Dermis microvascular lymphatic vessel endothelial cell (primary cell): ENCODE results near the gene PRR36. TPM values are rescaled to one million over a fixed set of nuclear protein-coding genes. Genes with fewer than 3 reads are reported as not detected.

Experiments
- DNase-seq, 2 donors: peaks; one replicate each; pipeline versions ENCODE4 v3.0.0 to v3.0.0-alpha.2; 2010; ENCODE audit warnings: low read depth in 2 of 2
- total RNA-seq: library from RNA; depleted of rRNA; stranded (reverse); fragments of >200 nt; gene quantifications from 2 replicates; pipeline ENCODE4 v1.2.1, GENCODE V29; 2014

PRR36 gene
- total RNA-seq, 1 donor from 2014 or later = not detected

DNA sequence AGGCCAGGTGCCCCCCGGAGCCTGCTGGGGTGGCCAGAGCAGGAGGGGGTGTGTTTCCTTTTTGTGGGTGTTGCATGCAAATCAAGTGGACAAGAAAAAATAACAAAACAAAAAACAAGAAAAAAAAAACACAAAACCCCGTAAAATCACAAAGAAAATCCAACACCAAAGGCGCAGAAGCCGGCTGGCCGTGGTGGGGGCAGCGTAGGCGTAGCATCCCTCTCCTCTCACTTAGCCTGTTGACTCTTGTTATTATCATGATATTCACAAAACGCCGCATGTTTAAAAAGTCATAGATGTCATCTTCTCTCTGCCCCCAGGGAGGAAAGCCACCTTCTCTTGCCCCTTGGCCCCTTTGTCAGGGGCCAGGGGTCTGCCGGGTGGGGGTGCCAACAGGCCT is 39.5 kb upstream of the PRR36 start:
- no peak for DNase-seq

DNA sequence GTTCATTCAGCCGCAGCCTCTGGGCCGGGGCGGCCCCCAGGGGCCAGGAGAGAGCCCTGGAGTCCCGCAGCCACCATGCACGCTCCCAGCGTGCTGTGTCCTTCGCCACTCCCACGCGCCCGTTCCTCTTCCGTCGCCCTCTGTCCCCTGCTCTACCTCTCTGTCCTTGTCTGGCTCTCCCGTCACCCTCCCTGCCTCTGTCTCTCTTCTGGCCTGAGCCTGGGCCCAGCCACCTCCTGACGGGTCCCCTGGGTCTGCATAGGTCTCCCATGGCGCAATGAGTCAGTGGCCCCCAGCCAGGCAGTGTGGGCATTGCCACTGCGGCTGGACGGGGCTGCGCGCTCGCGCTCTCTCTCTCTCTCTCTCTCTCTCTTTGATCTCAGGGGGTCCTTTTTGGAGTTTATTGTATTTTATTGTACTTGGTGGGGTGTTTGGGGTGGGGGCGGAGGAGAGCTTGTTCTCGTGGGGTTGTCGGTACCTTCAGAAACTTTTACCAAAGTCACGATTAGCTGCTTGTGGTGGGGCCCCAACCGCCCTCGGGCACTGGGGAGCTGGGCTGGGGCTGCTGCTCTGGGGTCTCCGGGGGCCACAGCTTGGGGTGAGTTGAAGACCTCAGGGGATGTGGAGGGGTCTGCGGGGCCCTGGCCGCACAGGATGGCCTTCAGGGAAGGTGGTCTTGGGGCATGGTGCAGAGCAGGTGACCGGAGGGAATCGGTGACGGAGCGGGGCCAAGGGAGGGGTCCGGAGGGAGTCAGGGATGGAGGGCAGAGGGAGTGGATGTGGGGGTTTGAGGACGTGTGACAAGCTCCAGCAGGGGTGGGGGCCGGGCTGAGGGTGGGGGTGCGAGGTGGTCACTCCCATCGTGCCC is 38.7 kb upstream of the PRR36 start:
- DNase-seq = no peak

DNA sequence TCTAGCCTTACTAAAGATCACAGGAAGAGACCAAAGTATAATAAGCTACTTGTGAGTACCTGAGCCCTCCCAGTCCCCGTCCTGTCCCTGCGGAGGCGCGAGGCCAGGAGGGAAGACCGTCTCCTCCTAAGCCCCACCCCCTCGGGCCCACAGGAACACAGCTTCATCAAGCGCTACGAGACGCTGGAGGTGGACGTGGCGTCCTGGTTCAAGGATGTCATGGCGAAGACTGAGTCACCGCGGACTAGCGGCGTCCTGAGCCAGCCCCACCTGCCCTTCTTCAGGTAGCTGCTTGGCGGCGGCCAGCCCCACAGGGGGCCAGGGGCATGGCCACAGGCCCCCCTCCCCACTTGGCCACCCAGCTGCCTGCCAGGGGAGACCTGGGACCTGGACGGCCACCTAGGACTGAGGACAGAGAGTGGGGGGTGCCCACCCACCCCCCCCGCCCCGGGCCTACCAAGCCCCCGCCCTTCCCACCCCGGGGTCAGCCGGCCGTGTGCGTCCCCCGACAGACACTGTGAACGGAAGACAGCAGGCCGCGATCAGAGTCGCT is 38.0 kb upstream of the PRR36 start:
- DNase-seq = no peak

DNA sequence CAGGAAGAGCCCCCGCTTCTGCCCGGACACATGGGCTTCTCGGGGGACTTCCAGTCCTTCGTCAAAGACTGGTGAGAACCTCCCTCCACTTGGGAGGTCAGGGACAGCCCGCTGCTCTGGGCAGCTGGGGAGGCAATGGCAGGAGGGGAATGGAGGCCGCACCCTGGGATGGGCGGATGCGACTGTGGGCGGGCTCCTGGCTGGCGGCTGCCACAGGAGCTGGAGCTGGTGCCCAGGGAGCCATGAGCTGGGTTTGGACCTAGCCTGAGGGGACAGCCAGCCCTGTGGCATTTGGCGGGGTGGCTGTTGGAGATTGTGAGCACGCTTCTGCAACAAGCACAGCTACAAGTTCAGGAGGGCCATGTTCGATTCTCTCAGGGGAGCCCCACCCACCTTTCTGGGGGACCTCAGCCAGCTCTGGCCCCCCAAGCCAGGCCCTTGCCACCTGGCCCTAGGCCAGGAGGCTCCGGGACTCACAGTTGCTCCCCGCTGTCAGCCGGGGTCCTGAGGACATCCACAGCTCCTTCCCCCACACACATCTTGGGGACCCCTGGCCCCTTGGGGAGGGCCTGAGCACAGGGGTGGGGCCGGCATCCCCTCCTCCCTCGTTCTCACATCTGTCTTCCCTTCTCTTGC is 37.4 kb upstream of the PRR36 start:
- DNase-seq = no peak

DNA sequence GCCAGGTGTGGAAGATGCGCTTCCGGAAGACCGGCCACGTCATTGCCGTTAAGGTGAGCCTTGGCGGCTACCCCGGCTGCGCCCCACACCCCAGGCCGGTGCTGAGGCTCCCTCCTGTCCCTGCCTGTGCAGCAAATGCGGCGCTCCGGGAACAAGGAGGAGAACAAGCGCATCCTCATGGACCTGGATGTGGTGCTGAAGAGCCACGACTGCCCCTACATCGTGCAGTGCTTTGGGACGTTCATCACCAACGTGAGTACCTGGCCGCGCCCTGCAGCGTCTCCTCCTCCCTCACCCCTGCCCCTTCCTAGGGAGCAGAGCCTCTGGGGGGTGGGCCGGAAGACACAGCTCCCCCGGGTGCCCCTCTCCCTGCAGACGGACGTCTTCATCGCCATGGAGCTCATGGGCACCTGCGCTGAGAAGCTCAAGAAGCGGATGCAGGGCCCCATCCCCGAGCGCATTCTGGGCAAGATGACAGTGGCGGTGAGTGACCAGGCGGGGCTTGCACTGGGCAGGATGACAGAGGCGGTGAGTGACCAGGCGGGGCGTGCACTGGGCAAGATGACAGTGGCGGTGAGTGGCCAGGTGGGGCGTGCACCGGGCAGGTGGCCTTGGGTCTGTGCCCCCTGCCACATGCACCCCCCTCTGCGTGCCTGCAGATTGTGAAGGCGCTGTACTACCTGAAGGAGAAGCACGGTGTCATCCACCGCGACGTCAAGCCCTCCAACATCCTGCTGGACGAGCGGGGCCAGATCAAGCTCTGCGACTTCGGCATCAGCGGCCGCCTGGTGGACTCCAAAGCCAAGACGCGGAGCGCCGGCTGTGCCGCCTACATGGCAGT is 36.4 kb upstream of the PRR36 start:
- DNase-seq = no peak

DNA sequence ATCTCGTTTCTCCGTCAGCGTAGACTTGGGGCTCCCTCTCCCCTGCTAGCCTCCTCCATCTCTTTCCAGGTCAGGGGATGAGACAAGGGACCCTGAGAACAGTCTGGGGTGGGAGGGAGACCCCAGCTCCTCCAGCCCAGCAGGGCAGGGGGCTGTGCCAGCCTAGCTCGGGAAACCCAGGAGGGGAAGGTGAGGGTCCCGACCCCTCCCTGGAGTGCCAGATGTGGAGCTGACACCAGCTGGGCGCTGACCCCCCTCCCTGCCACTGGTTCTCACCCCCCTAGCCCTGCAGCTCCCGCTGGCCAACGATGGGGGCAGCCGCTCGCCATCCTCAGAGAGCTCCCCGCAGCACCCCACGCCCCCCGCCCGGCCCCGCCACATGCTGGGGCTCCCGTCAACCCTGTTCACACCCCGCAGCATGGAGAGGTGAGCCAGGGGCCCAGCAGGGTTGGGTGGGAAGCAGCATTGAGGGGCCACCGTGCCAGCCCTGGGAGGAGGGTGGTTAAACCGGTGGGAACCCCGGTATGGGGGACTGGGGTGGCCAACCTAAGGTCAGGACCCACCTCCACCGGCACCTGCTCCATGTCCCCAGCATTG is 35.4 kb upstream of the PRR36 start:
- DNase-seq = no peak

DNA sequence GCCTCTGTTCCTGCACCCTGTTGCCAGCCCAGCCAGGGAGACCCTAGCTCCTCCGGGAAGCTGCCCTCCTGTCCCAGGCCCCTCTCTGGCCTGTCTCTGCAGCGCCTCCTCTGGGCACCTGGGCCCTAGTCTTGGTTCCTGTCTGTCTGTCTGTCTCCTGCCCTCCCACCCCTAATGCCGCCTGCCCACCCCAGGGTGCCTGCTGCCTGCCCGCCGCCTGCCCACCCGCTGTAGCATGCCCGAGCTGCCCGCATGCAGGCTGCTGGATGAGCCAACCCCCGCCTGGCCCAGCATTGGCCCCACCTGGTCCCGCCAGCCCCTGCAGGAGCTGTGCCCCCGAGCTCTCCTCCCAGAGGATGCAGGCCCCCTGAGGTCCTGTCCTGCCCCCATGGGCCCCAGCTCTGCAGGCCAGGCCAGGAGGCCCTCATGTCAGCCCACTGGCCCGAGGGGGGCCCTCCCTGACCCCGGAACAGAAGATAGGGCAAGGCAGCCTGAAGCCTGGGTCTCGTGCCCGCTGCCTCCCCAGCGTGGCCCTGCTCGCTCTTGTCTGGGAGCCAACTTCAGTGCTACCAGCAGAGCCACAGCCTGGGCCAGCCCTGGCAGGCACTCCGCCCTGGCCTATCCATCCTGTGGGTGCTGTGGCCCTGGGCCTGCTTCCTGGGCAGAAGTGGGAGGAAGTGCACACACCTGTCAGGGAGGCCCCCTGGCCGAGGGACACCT is 34.7 kb upstream of the PRR36 start:
- DNase-seq = no peak

DNA sequence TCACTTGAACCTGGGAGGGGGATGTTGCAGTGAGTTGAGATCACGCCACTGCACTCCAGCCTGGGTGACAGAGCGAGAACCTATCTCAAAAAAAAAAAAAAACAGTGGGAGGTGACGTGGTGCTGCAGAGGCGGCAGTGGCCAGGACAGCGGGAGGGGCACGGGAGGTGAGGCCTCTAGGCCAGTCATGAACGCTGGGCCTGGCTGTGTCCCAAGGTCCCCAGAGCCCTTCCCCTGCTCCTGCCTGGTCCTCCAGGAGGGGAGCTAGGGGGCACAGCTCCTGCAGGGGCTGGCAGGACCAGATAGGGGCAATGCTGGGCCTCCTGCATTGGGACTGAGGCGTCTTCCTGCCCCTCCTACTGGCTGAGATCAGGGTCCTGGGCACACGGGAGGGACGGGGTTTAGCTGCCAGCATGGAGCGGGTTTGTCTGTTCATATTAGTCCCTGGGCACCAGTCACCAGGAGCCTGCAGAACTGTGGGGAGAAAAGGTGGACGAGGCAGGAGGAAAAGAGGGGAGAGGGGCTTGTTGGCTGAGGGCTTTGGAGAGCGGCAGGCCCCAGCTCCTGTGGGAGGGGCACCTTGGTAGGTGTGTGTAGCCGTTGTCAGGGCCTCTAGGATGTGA is 34.0 kb upstream of the PRR36 start:
- no peak for DNase-seq

DNA sequence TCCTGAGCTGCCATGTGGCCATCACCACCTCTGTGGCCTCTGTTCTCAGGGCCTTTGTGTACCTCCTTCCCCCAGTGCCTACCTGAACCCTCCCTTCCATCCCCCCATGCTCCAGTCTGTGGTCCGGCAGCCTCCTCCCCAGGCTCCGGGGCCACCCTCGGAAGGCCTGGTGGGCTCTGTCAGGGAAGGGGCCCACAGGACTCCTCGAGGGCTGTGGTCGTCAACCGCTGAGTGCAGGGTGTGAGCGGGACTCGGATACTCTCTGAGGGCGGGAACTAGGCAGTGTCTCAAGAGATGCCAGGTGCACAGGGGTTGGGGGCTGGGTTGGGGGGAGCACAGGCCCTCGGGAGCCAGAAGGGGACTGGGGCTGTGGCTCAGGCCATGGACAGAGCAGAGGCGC is 33.4 kb upstream of the PRR36 start:
- no peak for DNase-seq

DNA sequence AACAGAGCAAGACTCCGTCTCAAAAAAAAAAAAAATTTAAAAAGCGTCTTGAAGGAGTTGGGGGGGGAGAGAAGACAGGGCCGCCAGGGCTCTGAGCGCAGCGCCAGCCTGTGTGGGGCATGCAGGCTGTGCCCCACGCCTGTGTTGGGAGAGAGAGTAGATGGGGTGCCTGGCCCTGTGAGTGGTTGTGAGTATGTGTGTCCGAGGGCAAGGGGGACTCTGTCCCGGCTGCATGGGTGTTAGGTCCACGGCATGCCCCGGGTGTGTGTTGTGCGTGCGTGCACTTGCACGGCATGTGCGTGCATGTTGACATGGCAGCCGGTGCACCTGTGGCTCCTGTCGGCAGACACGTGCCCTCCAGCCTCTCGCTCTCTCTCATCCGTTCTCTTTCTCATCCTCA is 32.9 kb upstream of the PRR36 start:
- DNase-seq = no peak

DNA sequence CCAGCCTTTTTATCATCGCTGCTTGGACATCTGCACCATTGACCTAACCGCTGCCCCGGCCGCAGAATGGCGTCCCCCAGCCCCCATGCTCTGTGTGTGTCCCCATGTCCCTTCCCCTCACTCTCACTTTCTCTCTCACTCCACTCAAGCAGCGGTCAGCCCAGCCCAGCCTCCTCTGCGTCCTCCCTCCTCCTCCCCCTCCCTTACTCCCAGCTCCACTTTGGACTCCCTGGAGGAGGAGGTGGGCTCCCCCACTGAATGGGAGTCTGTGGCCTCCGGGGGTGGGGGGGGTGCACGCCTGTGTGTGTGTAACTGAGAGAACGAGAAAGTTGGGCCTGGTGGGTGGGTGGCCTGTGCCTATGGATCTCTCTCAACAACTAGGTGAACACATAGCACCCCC is 31.7 kb upstream of the PRR36 start:
- no peak for DNase-seq

DNA sequence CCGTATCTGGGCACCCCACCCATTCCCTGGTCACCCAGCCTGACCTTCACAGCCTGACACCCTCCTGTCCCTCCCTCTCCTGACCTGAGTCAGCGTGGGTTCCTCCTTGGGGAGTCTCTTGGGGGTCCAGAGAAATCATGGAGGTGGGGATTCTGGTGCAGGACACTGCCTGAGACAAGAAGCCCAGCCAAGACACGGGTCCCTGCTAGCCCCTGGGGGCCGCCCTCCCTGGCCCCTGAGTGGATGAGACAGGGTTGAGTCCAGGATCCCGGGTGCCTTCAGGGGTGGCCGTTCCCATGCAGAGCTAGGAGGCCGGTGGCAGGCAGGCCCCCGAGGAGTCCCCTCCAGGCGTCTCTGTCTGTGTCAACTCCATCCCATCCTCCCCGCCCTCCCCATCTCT is 31.1 kb upstream of the PRR36 start:
- no peak for DNase-seq

DNA sequence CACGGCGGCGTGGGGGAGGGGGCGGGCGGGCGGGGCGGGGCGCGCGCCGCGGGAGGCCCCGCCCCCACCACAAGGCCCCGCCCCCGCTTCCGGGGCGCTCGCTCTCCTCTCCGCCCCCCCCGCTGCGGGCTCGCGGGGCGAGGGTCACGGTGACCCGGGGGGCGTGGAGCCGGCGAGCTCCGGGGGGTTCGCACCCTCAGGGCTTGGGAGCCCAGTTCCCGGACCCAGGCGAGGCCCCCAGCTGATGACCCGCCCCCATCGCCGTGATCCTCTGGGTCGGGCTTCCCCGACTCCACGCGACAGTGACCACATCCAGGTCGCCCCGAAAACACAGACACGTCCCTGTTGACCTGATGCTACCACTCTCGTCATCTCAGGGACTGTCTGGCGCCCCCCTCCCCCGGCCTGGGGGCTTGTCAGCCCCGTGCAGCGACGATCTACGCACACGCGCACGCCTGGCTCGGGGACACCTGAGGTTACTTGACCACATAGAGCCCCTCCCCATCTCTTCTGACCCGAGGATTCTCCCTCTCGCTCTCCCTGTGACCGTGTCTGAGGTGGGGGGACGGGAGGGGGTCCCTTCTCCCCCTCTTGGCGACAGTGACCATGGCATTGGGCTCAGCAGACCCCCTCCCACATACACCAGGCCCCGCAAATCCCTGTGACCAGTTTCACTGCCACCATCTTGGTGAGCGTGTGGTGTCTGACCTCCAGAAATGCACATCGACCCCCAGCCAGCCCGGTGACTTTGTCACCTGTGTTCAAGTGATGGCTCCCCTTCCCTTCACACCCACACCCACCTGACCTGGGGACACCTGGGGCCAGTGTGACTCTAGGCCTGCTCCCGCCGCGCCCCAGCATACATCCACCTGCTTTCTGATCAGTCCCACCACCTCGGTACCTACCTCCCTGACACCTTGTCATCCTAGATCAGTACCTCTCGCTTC is 30.2 kb upstream of the PRR36 start:
- peak in 1 of 2 donors; percentile 37 for DNase-seq

DNA sequence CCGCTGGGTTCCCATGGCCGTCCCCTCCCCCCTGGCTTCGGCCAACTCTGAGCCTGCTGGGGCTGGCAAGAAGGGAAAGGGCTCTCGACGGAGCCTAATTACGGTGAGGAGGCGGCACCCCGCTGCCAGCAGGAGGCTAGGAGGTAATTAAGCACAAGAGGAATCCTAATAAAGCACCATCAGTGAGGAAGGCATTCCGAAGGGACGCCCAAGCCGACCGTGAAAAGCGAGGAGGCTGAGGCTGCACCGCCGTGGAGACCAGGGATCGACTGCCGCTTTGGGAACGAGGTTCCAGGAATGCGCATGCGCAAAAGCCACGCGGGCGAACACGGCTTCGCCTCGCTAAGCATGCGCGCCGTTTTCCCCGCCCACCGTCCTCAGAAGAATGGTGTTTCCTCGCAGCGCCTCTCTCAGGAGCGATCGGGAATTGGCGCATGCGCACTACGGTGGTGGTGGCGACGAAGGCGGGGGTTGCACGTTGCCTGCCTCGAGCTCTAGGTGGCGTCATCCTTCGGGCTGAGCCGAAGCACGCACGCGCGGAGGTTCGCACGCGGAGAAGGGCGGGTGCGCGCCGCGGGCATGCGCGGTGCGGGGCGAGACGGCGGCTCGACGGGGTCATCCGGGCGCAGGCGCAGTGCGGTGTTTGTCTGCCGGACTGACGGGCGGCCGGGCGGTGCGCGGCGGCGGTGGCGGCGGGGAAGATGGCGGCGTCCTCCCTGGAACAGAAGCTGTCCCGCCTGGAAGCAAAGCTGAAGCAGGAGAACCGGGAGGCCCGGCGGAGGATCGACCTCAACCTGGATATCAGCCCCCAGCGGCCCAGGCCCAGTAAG is 29.3 kb upstream of the PRR36 start, which contains the start of gene MAP2K7:
Gene MAP2K7 (plus strand): TSS at position 634 of the 830 bp plus-strand sequence. CDS start 68 bp downstream, at position 702.
- peak; percentile 98 to 99 for DNase-seq

DNA sequence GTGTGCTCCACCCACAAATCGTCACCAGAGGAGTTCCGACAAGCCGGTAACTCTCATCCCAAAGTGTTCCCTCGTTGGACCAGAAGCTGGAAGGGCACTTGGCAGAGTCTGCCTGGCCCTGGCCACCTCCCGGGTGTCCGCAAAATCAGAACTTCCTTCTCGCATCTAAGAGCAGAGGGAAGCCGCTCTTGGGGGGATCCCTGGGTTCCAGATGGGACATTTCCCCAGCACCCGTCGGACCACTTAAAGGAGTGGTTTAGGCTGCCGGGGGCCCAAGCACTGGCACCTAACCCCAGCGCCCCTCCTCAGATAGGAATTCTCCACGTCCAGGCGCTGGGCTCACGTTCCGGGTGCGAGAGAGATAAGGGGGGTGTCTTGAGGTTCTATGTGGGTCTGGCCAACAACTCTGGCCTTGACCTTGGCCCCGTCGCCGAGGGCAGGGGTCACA is 28.6 kb upstream of the PRR36 start:
- DNase-seq = no peak

DNA sequence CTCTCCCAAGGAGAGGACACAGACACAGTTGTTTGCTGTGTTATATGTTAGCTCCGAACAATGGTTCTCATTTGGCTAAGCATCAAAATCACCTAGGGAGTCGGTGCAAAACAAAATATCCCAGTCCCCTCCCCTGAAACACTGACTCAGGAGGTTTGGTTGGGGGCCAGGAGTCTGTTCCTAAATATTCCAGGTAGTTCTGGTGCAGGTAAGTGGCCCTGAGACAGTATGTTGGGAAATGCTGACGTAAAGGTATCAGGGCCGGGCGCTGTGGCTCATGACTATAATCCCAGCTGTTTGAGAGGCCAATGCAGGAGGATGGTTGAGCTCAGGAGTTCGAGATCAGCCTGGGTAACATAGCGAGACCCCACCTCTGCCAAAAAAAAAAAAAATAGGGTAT is 27.1 kb upstream of the PRR36 start:
- no peak for DNase-seq

DNA sequence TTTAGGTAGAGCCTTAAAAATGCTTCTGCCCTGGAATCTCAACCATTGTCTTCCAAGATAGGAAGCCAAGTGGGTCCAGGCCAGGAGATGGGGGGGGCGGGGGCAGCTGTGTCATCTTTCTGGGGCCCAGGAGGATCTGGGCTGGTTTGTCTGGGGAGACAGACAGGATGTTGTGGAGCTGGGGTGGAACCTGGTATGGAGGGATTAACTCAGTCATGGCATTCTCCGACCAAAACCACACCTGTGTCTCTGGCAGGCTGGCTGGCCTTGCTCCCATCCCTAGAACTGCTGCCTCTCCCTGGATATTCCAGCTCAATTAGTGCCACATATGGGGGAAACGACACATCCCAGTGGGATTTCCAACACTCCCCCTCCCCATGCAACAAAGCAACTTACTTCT is 26.7 kb upstream of the PRR36 start:
- DNase-seq = no peak

DNA sequence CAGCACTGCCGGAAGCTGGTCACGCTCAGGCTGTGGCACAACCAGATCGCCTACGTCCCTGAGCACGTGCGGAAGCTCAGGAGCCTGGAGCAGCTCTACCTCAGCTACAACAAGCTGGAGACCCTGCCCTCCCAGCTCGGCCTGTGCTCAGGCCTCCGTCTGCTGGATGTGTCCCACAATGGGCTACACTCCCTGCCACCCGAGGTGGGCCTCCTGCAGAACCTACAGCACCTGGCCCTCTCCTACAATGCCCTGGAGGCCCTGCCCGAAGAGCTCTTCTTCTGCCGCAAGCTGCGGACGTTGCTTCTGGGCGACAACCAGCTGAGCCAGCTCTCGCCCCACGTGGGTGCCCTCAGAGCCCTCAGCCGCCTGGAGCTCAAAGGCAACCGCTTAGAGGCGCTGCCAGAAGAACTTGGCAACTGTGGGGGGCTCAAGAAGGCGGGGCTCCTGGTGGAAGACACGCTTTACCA is 26.2 kb upstream of the PRR36 start:
- DNase-seq = no peak
